H54 (cell line): Measurements from ENCODE around the gene NPIPB13.
"Not testable (repeated sequence)": the region's sequence is repeated elsewhere in the genome, so short reads cannot be mapped to it uniquely, and the experiment has no call there.

ENCODE experiments used
- DNase-seq: peaks from one replicate; pipeline ENCODE4 v3.0.0; 2011; ENCODE audit warnings: low spot score, mixed read lengths; ENCODE audit not compliant: insufficient read length
- FAIRE-seq: peaks from 3 replicates; lab custom pipeline; 2011; peaks lifted over from hg19 to GRCh38; lab: Jason Lieb, UNC

The NPIPB13 gene

GRCh38 chr16:30248379-30248778 is at the start of gene NPIPB13:
Gene NPIPB13 (minus strand): TSS chr16:30248479. CDS start chr16:30245573, 2,906 bp downstream.
- not testable (repeated sequence) for FAIRE-seq, DNase-seq

GRCh38 chr16:30282357-30282756 is 34.1 kb upstream of the NPIPB13 start:
- not testable (repeated sequence) for FAIRE-seq, DNase-seq

- FAIRE-seq, DNase-seq: not testable (repeated sequence)
Measured at GRCh38 chr16:30278523-30278922, 30.2 kb upstream of the NPIPB13 start.

GRCh38 chr16:30217082-30217481 is 31.2 kb downstream of the NPIPB13 start:
- not testable (repeated sequence) for DNase-seq, FAIRE-seq

GRCh38 chr16:30211414-30211813 is 36.9 kb downstream of the NPIPB13 start:
- FAIRE-seq, DNase-seq: not testable (repeated sequence)

- FAIRE-seq: peak; percentile 36
- not testable (repeated sequence) for DNase-seq
Measured at GRCh38 chr16:30209032-30209431, 39.2 kb downstream of the NPIPB13 start.

GRCh38 chr16:30207063-30207704 is 41.1 kb downstream of the NPIPB13 start:
- peak; percentile 89 for FAIRE-seq
- DNase-seq: not testable (repeated sequence)

- not testable (repeated sequence) for FAIRE-seq, DNase-seq
Measured at GRCh38 chr16:30206252-30206651, 42.0 kb downstream of the NPIPB13 start.

GRCh38 chr16:30205541-30206236 is 42.6 kb downstream of the NPIPB13 start:
- not testable (repeated sequence) for FAIRE-seq, DNase-seq

GRCh38 chr16:30199608-30200343 is 48.5 kb downstream of the NPIPB13 start:
- FAIRE-seq: peak; percentile 11
- DNase-seq: not testable (repeated sequence)

GRCh38 chr16:30199049-30199448 is 49.2 kb downstream of the NPIPB13 start, which contains the start of gene SULT1A3:
Gene SULT1A3 (plus strand): TSS chr16:30199255. CDS start chr16:30200729, 1,474 bp downstream.
- FAIRE-seq, DNase-seq: not testable (repeated sequence)
